GM19035 (cell line): ENCODE measurements around the gene DOCK6.

Experiments used
- ATAC-seq: cut with Tn5 transposase; IDR thresholded peaks from one replicate; pipeline ENCODE4 v1.9.1; 2021; ENCODE audit not compliant: unreplicated experiment

The DOCK6 gene

GRCh38 chr19:11225815-11226214 lies 36.5 kb downstream of the DOCK6 start:
- no peak for ATAC-seq

- ATAC-seq: no peak
Measured at GRCh38 chr19:11225172-11225571, 37.2 kb downstream of the DOCK6 start.

- no peak for ATAC-seq
Measured at GRCh38 chr19:11224429-11224828, 37.9 kb downstream of the DOCK6 start.

GRCh38 chr19:11223200-11223599 lies 39.1 kb downstream of the DOCK6 start:
- no peak for ATAC-seq

GRCh38 chr19:11221082-11221598 lies 41.2 kb downstream of the DOCK6 start:
- ATAC-seq: no peak

GRCh38 chr19:11214387-11214786 lies 47.9 kb downstream of the DOCK6 start:
- ATAC-seq: no peak

- ATAC-seq: no peak
Measured at GRCh38 chr19:11210656-11210928, 51.7 kb downstream of the DOCK6 start.

GRCh38 chr19:11209839-11210655 lies 52.3 kb downstream of the DOCK6 start:
- no peak for ATAC-seq

- ATAC-seq: no peak
Measured at GRCh38 chr19:11208561-11209471, 53.5 kb downstream of the DOCK6 start.

GRCh38 chr19:11205939-11206570 lies 56.3 kb downstream of the DOCK6 start:
- ATAC-seq: no peak

GRCh38 chr19:11204943-11205349 lies 57.4 kb downstream of the DOCK6 start:
- ATAC-seq: no peak

GRCh38 chr19:11204076-11204602 lies 58.2 kb downstream of the DOCK6 start:
- ATAC-seq: no peak

GRCh38 chr19:11203194-11204075 lies 58.9 kb downstream of the DOCK6 start:
- ATAC-seq: no peak

- ATAC-seq: no peak
Measured at GRCh38 chr19:11202488-11203193, 59.7 kb downstream of the DOCK6 start.

GRCh38 chr19:11201791-11202190 lies 60.5 kb downstream of the DOCK6 start:
- ATAC-seq: no peak

- no peak for ATAC-seq
Measured at GRCh38 chr19:11200931-11201330, 61.4 kb downstream of the DOCK6 start.

- no peak for ATAC-seq
Measured at GRCh38 chr19:11200015-11200574, 62.2 kb downstream of the DOCK6 start.

- no peak for ATAC-seq
Measured at GRCh38 chr19:11199517-11199916, 62.8 kb downstream of the DOCK6 start.

GRCh38 chr19:11198769-11199424 lies 63.4 kb downstream of the DOCK6 start:
- no peak for ATAC-seq
